Ascending aorta (tissue), 2 donors: ENCODE results near the gene REV3L. TPM values are rescaled to one million over a fixed set of nuclear protein-coding genes. Genes with fewer than 3 reads are reported as not detected.
A peak's percentile ranks its signal among the peaks of the same experiment; 100 is the strongest.

Experiments used
- DNase-seq, 2 donors: peaks; one replicate each; pipeline ENCODE4 v3.0.0-alpha.2; 2019; ENCODE audit warnings: low spot score in 2 of 2
- H3K27ac ChIP-seq, 2 donors: fragments of 200-600 bp; sonication (generic); one replicate each; pipeline ENCODE4 v1.5.1; 2016 to 2017; ENCODE audit warnings: mild to moderate bottlenecking in 1 of 2
- H3K27me3 ChIP-seq: fragments of 200-600 bp; sonication (generic); one replicate; pipeline ENCODE4 v1.5.1; 2017
- H3K36me3 ChIP-seq, 2 donors: fragments of 200-600 bp; sonication (generic); one replicate each; pipeline ENCODE4 v1.5.1; 2016
- H3K4me1 ChIP-seq, 2 donors: fragments of 200-600 bp; sonication (generic); one replicate each; pipeline ENCODE4 v1.5.1; 2016 to 2017; ENCODE audit warnings: mild to moderate bottlenecking in 1 of 2
- H3K4me3 ChIP-seq, 2 donors: fragments of 200-600 bp; sonication (generic); one replicate each; pipeline ENCODE4 v1.5.1; 2016 to 2017; ENCODE audit warnings: mild to moderate bottlenecking in 1 of 2
- H3K9me3 ChIP-seq, 2 donors: fragments of 200-600 bp; sonication (generic); one replicate each; pipeline ENCODE4 v1.5.1; 2016
- intact Hi-C: fragments of 100-400 bp; cut with DNase I; formaldehyde crosslinking; loops from one replicate; pipeline ENCODE4 v1.15.1; 2023
- total RNA-seq: library from RNA; depleted of rRNA; stranded (reverse); fragments of >200 nt; gene quantifications from one replicate; pipeline ENCODE4 v1.1.0, GENCODE V29; 2016
- TF ChIP-seq, protein P1 (sequence below), 3 experiments: fragments of 200-600 bp in 2 of 3; fragments of 450-650 bp in 1 of 3; sonication (generic) in 2 of 3; IDR thresholded peaks; one replicate each; pipeline ENCODE4 v1.5.1; 2016 to 2019; ENCODE audit warnings: antibody characterized with exemption in 3 of 3, mild to moderate bottlenecking in 1 of 3, moderate library complexity in 1 of 3

The REV3L gene
- total RNA-seq, 1 donor from 2014 or later = 91.5 TPM

DNA sequence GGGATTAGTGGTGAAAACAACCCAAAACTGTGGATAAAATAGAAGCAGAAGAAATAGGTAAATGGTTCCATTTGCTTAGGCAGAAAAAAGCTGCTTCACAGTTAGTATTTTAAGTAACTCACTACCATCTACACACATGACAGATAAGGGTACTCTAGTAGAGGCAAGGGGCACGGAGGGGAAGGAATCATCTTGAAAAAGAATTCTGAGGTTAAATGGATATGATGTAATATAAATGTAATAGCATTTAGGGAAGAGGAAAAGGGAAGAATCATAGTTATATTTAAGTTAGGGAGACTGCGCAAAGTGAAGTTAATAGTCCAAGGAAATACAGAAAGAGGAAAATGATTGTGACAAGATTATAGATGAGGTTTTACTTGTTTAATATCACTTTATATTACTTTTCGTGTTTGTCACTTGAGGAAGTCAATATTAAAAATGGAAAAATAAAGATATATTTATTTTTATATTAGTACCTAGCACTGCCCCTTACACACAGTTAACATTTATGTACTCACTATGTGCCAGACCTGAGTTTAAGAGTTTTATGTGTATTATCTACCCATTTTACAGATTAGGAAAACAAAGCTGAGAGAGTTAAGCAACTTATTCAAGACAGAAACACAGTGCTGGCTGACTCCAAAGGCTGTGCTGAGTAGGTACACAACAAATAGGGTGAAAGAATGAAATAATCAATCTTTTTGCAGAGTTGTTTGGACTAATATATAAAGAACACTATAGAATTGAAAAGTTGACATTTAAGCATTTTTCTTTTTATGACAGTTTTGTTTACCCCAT, 128.1 kb downstream of the REV3L start:
- Histone ChIP-seq H3K36me3 (peaks cover 20 to 54% of the 10 kb centered on the region in 2 donors), H3K4me3 (no peak overlapping the region), H3K9me3 (no peaks in the 10 kb centered on the region), H3K4me1 (peaks cover 0 to 6% of the 10 kb centered on the region in 2 donors), H3K27ac (peak overlapping the region in 1 of 2 donors; percentile 36), H3K27me3 (no peaks in the 10 kb centered on the region)
- DNase-seq = no peak
- intact Hi-C loops = no loop called here
- TF ChIP-seq, protein P1, sequence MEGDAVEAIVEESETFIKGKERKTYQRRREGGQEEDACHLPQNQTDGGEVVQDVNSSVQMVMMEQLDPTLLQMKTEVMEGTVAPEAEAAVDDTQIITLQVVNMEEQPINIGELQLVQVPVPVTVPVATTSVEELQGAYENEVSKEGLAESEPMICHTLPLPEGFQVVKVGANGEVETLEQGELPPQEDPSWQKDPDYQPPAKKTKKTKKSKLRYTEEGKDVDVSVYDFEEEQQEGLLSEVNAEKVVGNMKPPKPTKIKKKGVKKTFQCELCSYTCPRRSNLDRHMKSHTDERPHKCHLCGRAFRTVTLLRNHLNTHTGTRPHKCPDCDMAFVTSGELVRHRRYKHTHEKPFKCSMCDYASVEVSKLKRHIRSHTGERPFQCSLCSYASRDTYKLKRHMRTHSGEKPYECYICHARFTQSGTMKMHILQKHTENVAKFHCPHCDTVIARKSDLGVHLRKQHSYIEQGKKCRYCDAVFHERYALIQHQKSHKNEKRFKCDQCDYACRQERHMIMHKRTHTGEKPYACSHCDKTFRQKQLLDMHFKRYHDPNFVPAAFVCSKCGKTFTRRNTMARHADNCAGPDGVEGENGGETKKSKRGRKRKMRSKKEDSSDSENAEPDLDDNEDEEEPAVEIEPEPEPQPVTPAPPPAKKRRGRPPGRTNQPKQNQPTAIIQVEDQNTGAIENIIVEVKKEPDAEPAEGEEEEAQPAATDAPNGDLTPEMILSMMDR (IDR thresholded peaks at IDR 0.05) = no peak

DNA sequence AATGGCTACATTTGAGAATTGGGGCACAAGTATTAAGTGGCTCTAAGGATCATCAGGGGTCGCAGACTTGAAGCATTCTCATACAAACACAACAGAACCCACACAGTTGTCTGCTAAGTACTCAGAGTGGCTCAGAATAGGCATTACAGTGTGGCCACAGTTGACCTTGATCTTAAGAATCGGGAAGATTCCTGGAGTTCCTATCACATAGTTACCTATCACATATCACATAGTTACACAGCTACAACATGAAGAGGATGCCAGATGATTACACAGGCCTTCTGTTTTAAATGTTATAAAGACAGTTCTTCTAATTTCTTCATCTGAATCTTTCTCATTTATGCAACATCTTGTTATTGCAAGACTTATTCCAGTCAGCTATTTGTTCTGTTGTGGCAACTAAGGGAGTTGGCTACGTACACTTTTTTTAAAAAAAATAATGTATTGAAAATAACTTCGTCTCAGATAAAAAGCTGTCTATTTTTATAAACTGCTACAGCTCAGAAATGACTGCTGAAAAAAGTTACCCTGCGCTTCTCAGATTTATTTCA, 129.0 kb downstream of the REV3L start:
- intact Hi-C loops = no loop called here
- Histone ChIP-seq H3K4me1 (peaks cover 0 to 6% of the 10 kb centered on the region in 2 donors), H3K4me3 (no peak overlapping the region), H3K36me3 (peaks cover 20 to 58% of the 10 kb centered on the region in 2 donors), H3K9me3 (no peaks in the 10 kb centered on the region), H3K27ac (peak overlapping the region in 1 of 2 donors; percentile 36), H3K27me3 (no peaks in the 10 kb centered on the region)
- TF ChIP-seq, protein P1 (IDR thresholded peaks at IDR 0.05) = no peak
- DNase-seq = no peak

DNA sequence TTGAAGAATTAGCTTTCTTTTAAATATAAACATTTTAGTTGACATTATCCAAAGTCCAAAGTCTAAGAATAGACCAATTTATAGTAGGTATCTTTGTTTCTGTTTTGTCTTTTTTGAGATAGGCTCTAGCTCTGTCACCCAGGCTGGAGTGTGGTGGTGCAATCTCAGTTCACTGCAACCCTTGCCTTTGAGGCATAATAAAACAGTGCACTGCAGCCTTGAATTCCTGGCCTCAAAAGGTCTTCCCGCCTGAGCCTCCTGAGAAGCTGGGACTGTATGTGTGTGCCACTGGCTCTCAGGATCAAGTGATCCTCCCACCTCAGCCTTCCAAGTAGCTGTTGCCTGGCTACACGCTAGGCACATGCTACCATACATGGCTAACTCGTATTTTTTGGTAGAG, 135.4 kb downstream of the REV3L start:
- TF ChIP-seq, protein P1 (IDR thresholded peaks at IDR 0.05) = no peak
- intact Hi-C loops = no loop called here
- Histone ChIP-seq H3K4me1 (no peaks in the 10 kb centered on the region), H3K27me3 (no peaks in the 10 kb centered on the region), H3K36me3 (peaks cover 24 to 68% of the 10 kb centered on the region in 2 donors), H3K9me3 (no peaks in the 10 kb centered on the region), H3K27ac (no peak overlapping the region), H3K4me3 (no peak overlapping the region)
- DNase-seq = no peak

DNA sequence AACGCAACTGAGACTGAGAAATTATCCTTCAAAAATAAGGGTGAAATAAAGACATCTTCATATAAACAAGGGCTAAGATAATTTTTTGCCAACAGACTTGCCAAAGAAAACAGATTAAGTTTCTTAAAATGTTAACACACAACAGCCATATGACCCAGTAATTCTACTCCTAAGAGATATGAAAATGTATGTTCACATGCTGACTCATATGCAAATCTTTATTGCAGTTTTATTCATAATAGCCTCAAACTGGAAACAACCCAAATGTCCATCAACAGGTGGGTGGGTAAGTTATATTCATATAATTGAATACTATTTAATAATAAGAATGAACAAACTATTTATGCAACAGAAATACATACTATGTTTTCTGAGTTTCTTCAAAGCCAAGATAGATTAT, 140.1 kb downstream of the REV3L start:
- TF ChIP-seq, protein P1 (IDR thresholded peaks at IDR 0.05) = no peak
- Histone ChIP-seq H3K27me3 (no peaks in the 10 kb centered on the region), H3K4me3 (no peak overlapping the region), H3K4me1 (no peaks in the 10 kb centered on the region), H3K36me3 (peaks cover 7 to 42% of the 10 kb centered on the region in 2 donors), H3K27ac (no peak overlapping the region), H3K9me3 (no peaks in the 10 kb centered on the region)
- no peak for DNase-seq
- intact Hi-C loops = no loop called here

DNA sequence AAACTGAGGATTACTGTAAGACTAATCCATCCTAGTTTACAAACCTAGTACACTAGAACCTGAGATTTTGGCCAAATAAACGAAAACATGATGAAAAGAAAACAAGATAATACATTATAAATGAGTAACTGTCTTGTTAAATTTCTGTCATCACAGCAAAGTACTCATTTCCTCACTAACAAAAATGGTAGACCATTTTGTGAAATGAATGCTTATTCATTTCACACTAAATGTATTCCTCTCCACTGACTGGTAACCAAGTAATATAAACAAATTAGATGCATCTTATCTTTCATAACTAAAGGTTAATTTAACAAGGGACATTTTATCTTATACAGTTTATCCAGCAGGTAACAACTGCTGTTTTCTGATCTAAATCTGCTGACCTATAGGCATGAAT, 143.7 kb downstream of the REV3L start:
- no peak for DNase-seq
- TF ChIP-seq, protein P1 (IDR thresholded peaks at IDR 0.05) = no peak
- intact Hi-C loops = no loop called here

More for the DNA sequence above, 143.7 kb downstream of the REV3L start:
- no peaks in the 10 kb centered on the region for H3K9me3 ChIP-seq
- H3K4me3 ChIP-seq = no peak overlapping the region
- H3K36me3 ChIP-seq = peaks cover 10 to 24% of the 10 kb centered on the region in 2 donors
- no peak overlapping the region for H3K27ac ChIP-seq
- H3K27me3 ChIP-seq = no peaks in the 10 kb centered on the region
- H3K4me1 ChIP-seq = no peaks in the 10 kb centered on the region
